ENCODE data around the gene ROR1.
A peak's percentile ranks its signal among the peaks of the same experiment; 100 is the strongest.

Gene ROR1

GRCh38 chr1:63731117-63732043 lies 42.4 kb upstream of the ROR1 start:
- peak overlapping the region; percentile 32 for H3K4me3 ChIP-seq (ENCODE audit: low read depth, low read length)
- POLR2A ChIA-PET = no interaction called here
- CTCF ChIA-PET = interaction anchor here (0.7 to 2.2 kb wide), 5 partner anchors 17 to 405 kb away, joined by 3 to 7 read pairs (median 3); no protein-coding TSS in a partner anchor
- TF ChIP-seq CTCF (IDR thresholded peaks at IDR 0.05; ENCODE audit: insufficient read depth, low read length, missing control alignments) = no peak
- peak; percentile 86 for DNase-seq (ENCODE audit: low read depth, low spot score)

- no peak for DNase-seq (ENCODE audit: low read depth, low spot score)
- H3K4me3 ChIP-seq (ENCODE audit: low read depth, low read length) = no peak overlapping the region
- TF ChIP-seq CTCF (IDR thresholded peaks at IDR 0.05; ENCODE audit: insufficient read depth, low read length, missing control alignments) = no peak
- POLR2A ChIA-PET = no interaction called here
- CTCF ChIA-PET = interaction anchor here (0.7 to 2.0 kb wide), 3 partner anchors 15 to 58 kb away, joined by 3 to 7 read pairs (median 3); no protein-coding TSS in a partner anchor
Observed at GRCh38 chr1:63732666-63733065, 41.2 kb upstream of the ROR1 start.

GRCh38 chr1:63738772-63739171 lies 35.0 kb upstream of the ROR1 start:
- POLR2A ChIA-PET = no interaction called here
- no peak for DNase-seq (ENCODE audit: low read depth, low spot score)
- TF ChIP-seq CTCF (IDR thresholded peaks at IDR 0.05; ENCODE audit: insufficient read depth, low read length, missing control alignments) = no peak
- CTCF ChIA-PET = no interaction called here
- H3K4me3 ChIP-seq (ENCODE audit: low read depth, low read length) = no peak overlapping the region

GRCh38 chr1:63739452-63739851 lies 34.4 kb upstream of the ROR1 start:
- no peak overlapping the region for H3K4me3 ChIP-seq (ENCODE audit: low read depth, low read length)
- no peak for TF ChIP-seq CTCF (IDR thresholded peaks at IDR 0.05; ENCODE audit: insufficient read depth, low read length, missing control alignments)
- ChIA-PET CTCF (no interaction called here), POLR2A (no interaction called here)
- DNase-seq (ENCODE audit: low read depth, low spot score) = no peak

GRCh38 chr1:63740432-63740831 lies 33.4 kb upstream of the ROR1 start:
- no peak for DNase-seq (ENCODE audit: low read depth, low spot score)
- ChIA-PET CTCF (no interaction called here), POLR2A (no interaction called here)
- TF ChIP-seq CTCF (IDR thresholded peaks at IDR 0.05; ENCODE audit: insufficient read depth, low read length, missing control alignments) = no peak
- no peak overlapping the region for H3K4me3 ChIP-seq (ENCODE audit: low read depth, low read length)

GRCh38 chr1:63742526-63742925 lies 31.3 kb upstream of the ROR1 start:
- POLR2A ChIA-PET = no interaction called here
- TF ChIP-seq CTCF (IDR thresholded peaks at IDR 0.05; ENCODE audit: insufficient read depth, low read length, missing control alignments) = no peak
- CTCF ChIA-PET = interaction anchor here (1.2 kb wide), 1 partner anchor 50 kb away, joined by 4 read pairs; no protein-coding TSS in a partner anchor
- DNase-seq (ENCODE audit: low read depth, low spot score) = no peak
- no peak overlapping the region for H3K4me3 ChIP-seq (ENCODE audit: low read depth, low read length)

All from AG04449 (cell line).